ENCODE data around the gene SESN1.
"Not testable (repeated sequence)": the region's sequence is repeated elsewhere in the genome, so short reads cannot be mapped to it uniquely, and the experiment has no call there.

DNA sequence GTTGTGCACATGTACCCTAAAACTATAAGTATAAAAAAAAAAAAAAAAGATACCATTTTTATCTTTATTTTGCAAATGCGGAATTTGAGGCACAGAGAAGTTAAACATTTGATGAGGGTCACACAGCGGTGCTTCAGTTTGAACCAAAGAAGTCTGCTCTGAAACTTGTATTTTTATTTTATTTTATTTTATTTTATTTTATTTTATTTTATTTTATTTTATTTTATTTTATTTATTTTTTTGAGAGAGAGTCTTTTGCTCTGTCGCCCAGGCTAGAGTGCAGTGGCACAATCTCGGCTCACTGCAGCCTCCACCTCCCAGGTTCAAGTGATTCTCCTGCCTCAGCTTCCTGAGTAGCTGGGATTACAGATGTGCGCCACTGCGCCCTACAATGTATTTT lies 41.9 kb upstream of the SESN1 start:
- TF ChIP-seq, protein P1, sequence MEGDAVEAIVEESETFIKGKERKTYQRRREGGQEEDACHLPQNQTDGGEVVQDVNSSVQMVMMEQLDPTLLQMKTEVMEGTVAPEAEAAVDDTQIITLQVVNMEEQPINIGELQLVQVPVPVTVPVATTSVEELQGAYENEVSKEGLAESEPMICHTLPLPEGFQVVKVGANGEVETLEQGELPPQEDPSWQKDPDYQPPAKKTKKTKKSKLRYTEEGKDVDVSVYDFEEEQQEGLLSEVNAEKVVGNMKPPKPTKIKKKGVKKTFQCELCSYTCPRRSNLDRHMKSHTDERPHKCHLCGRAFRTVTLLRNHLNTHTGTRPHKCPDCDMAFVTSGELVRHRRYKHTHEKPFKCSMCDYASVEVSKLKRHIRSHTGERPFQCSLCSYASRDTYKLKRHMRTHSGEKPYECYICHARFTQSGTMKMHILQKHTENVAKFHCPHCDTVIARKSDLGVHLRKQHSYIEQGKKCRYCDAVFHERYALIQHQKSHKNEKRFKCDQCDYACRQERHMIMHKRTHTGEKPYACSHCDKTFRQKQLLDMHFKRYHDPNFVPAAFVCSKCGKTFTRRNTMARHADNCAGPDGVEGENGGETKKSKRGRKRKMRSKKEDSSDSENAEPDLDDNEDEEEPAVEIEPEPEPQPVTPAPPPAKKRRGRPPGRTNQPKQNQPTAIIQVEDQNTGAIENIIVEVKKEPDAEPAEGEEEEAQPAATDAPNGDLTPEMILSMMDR (IDR thresholded peaks at IDR 0.05; ENCODE audit: borderline replicate concordance, extremely low read depth, low read length, poor library complexity, severe bottlenecking) = not testable (repeated sequence)
- TF ChIP-seq EZH2 (IDR thresholded peaks at IDR 0.05; ENCODE audit: borderline replicate concordance, low read depth, low read length, severe bottlenecking) = not testable (repeated sequence)

All from DND-41 (cell line).